ENCODE data around the gene CASTOR2. TPM values are rescaled to one million over a fixed set of nuclear protein-coding genes. Genes with fewer than 3 reads are reported as not detected.
"Not testable (repeated sequence)": the region's sequence is repeated elsewhere in the genome, so short reads cannot be mapped to it uniquely, and the experiment has no call there.

Gene CASTOR2
- total RNA-seq, 4 donors from 2014 or later = 4.5 to 12.5 (median 7.4) TPM

GRCh38 chr7:75066521-75066920 is 102.0 kb downstream of the CASTOR2 start:
- no peak for DNase-seq
- H3K4me1 ChIP-seq = no peaks in the 10 kb centered on the region
- H3K4me3 ChIP-seq = no peak overlapping the region
- no peak for TF ChIP-seq POLR2AphosphoS5 (IDR thresholded peaks at IDR 0.05)
- no peak for TF ChIP-seq CTCF (IDR thresholded peaks at IDR 0.05)
- TF ChIP-seq POLR2A (IDR thresholded peaks at IDR 0.05) = no peak
- no peak for TF ChIP-seq EP300 (IDR thresholded peaks at IDR 0.05; ENCODE audit: low read depth)
- WGBS, 2 donors (ENCODE audit: low coverage in 1 of 2) = 95 to 100% methylated on average over 1 to 9 of the region's 9 CpGs
- H3K36me3 ChIP-seq = peaks cover 0 to 76% (median 19%) of the 10 kb centered on the region in 4 donors
- no peaks in the 10 kb centered on the region for H3K9me3 ChIP-seq
- H3K27me3 ChIP-seq = no peaks in the 10 kb centered on the region
- H3K27ac ChIP-seq = no peak overlapping the region
- in situ Hi-C loops (cut with MboI; ENCODE audit: low pct_ligation_motif_present in 1 of 4, low pct_unique_long_range_greater_than_20kb in 1 of 4, low sequenced_read_pairs in 3 of 4) = loop anchor here in 1 of 4 donors (25.0 kb wide), 1 partner anchor 696 kb away; the partner anchor contains the start of gene CCL26
- intact Hi-C loops (cut with DNase I; ENCODE audit: low total_unique reads) = no loop called here

- peaks cover 6 to 13% (median 7%) of the 10 kb centered on the region in 4 donors for H3K4me1 ChIP-seq
- WGBS, 2 donors (ENCODE audit: low coverage in 1 of 2) = 5% methylated on average over 9 of the region's 9 CpGs; no CpG with 5 or more reads in 1 of the 2 donors
- H3K27ac ChIP-seq = peak overlapping the region; percentile 91 to 93 (median 92)
- H3K4me3 ChIP-seq = peak overlapping the region; percentile 68 to 94 (median 91)
- no peaks in the 10 kb centered on the region for H3K9me3 ChIP-seq
- TF ChIP-seq POLR2A (IDR thresholded peaks at IDR 0.05) (no peak), CTCF (IDR thresholded peaks at IDR 0.05) (no peak), EP300 (IDR thresholded peaks at IDR 0.05; ENCODE audit: low read depth) (no peak), POLR2AphosphoS5 (IDR thresholded peaks at IDR 0.05) (no peak)
- peaks cover 0 to 25% (median under 1%) of the 10 kb centered on the region in 4 donors for H3K36me3 ChIP-seq
- intact Hi-C loops (cut with DNase I; ENCODE audit: low total_unique reads) (no loop called here), in situ Hi-C loops (cut with MboI; ENCODE audit: low pct_ligation_motif_present in 1 of 4, low pct_unique_long_range_greater_than_20kb in 1 of 4, low sequenced_read_pairs in 3 of 4) (loop anchor here in 1 of 4 donors (25.0 kb wide), 1 partner anchor 689 kb away; the partner anchor contains the start of gene CCL26)
- no peak for DNase-seq
- no peaks in the 10 kb centered on the region for H3K27me3 ChIP-seq
Measured at GRCh38 chr7:75072981-75073283, 108.4 kb downstream of the CASTOR2 start.

GRCh38 chr7:75074262-75074641 is 109.7 kb downstream of the CASTOR2 start:
- intact Hi-C loops (cut with DNase I; ENCODE audit: low total_unique reads); H3K27me3 ChIP-seq; DNase-seq; H3K9me3 ChIP-seq: not testable (repeated sequence)
- H3K36me3 ChIP-seq = peaks cover 0 to 13% (median 0%) of the 10 kb centered on the region in 4 donors
- in situ Hi-C loops (cut with MboI; ENCODE audit: low pct_ligation_motif_present in 1 of 4, low pct_unique_long_range_greater_than_20kb in 1 of 4, low sequenced_read_pairs in 3 of 4) = loop anchor here in 1 of 4 donors (25.0 kb wide), 1 partner anchor 688 kb away; the partner anchor contains the start of gene CCL26
- H3K27ac ChIP-seq = peak overlapping the region; percentile 91 to 93 (median 92)
- peaks cover 6 to 13% (median 7%) of the 10 kb centered on the region in 4 donors for H3K4me1 ChIP-seq
- H3K4me3 ChIP-seq = peak overlapping the region in 3 of 4 donors; percentile 90 to 94 (median 92)
- 71% methylated on average over 6 of the region's 8 CpGs; no CpG with 5 or more reads in 1 of the 2 donors for WGBS, 2 donors (ENCODE audit: low coverage in 1 of 2)

Other genes with a start within 250 kb of the CASTOR2 start
- gene NCF1, start 190.7 kb upstream of the CASTOR2 start, total RNA-seq = 1 to 10 TPM in 3 of 4 donors, not detected in 1; 5.2 to 8.1 (median 6.6) TPM
- 100 to 1,000 TPM in 1 of 4 donors, 10 to 100 TPM in 3; 12.1 to 103 (median 24.9) TPM for gene GTF2IRD2, start 113.1 kb upstream of the CASTOR2 start, total RNA-seq
- 10 to 100 TPM; 22.4 to 39.0 (median 35.1) TPM for gene RCC1L, start 109.1 kb downstream of the CASTOR2 start, total RNA-seq
- 100 to 1,000 TPM in 2 of 4 donors, 10 to 100 TPM in 2; 22.9 to 112 (median 73.6) TPM for gene GTF2IRD2B, start 127.9 kb downstream of the CASTOR2 start, total RNA-seq

Data from transverse colon (tissue), 4 donors.